ENCODE data around the gene CORIN. TPM values are rescaled to one million over a fixed set of nuclear protein-coding genes. Genes with fewer than 3 reads are reported as not detected.

Gene CORIN
- polyA plus RNA-seq, 1 donor from 2014 or later, result 0.25 TPM

GRCh38 chr4:47721485-47721884, 116.4 kb downstream of the CORIN start:
- no peak overlapping the region for H3K4me2 ChIP-seq (ENCODE audit: low read length)
- TF ChIP-seq REST (IDR thresholded peaks at IDR 0.05; ENCODE audit: borderline replicate concordance) (no peak), EZH2 (IDR thresholded peaks at IDR 0.05; ENCODE audit: borderline replicate concordance, insufficient read depth, low read length, poor library complexity, severe bottlenecking) (no peak), EP300 (conservative IDR thresholded peaks at IDR 0.05; ENCODE audit: poor library complexity, severe bottlenecking) (no peak), RAD21 (conservative IDR thresholded peaks at IDR 0.05) (no peak), MXI1 (conservative IDR thresholded peaks at IDR 0.05; ENCODE audit: poor library complexity, severe bottlenecking) (no peak), POLR2AphosphoS5 (IDR thresholded peaks at IDR 0.05) (no peak)

GRCh38 chr4:47720787-47721186, 117.1 kb downstream of the CORIN start:
- no peak overlapping the region for H3K4me3 ChIP-seq (ENCODE audit: low read length)
- H3K27ac ChIP-seq (ENCODE audit: low read length), result no peak overlapping the region
- H3F3A ChIP-seq (ENCODE audit: insufficient read depth, low read length, poor library complexity, severe bottlenecking), result no peaks in the 10 kb centered on the region
- no peaks in the 10 kb centered on the region for H3K9me3 ChIP-seq (ENCODE audit: low read length)
- no peaks in the 10 kb centered on the region for H3K9me2 ChIP-seq (ENCODE audit: insufficient read depth, low read length)
- H3K27me3 ChIP-seq (ENCODE audit: insufficient read depth, low read depth, low read length), result no peaks in the 10 kb centered on the region
- H2AFZ ChIP-seq (ENCODE audit: low read depth, low read length), result no peak overlapping the region
- no peak overlapping the region for H3K4me2 ChIP-seq (ENCODE audit: low read length)
- H3K9ac ChIP-seq (ENCODE audit: low read length), result no peak overlapping the region
- no peak for TF ChIP-seq RAD21 (conservative IDR thresholded peaks at IDR 0.05)
- no peak for TF ChIP-seq EP300 (conservative IDR thresholded peaks at IDR 0.05; ENCODE audit: poor library complexity, severe bottlenecking)
- TF ChIP-seq REST (IDR thresholded peaks at IDR 0.05; ENCODE audit: borderline replicate concordance), result no peak
- no peak for TF ChIP-seq EZH2 (IDR thresholded peaks at IDR 0.05; ENCODE audit: borderline replicate concordance, insufficient read depth, low read length, poor library complexity, severe bottlenecking)
- no peak for TF ChIP-seq MXI1 (conservative IDR thresholded peaks at IDR 0.05; ENCODE audit: poor library complexity, severe bottlenecking)
- no peak for TF ChIP-seq TAF1 (IDR thresholded peaks at IDR 0.05; ENCODE audit: low read depth)
- no peak for TF ChIP-seq POLR2AphosphoS5 (IDR thresholded peaks at IDR 0.05)
- no peak for TF ChIP-seq SMC3 (conservative IDR thresholded peaks at IDR 0.05; ENCODE audit: poor library complexity)
- TF ChIP-seq CTCF (IDR thresholded peaks at IDR 0.05; ENCODE audit: poor library complexity, severe bottlenecking), result no peak
- H3K79me2 ChIP-seq (replicated peaks; ENCODE audit: insufficient read depth, low read length), result no peaks in the 10 kb centered on the region
- H4K20me1 ChIP-seq (ENCODE audit: insufficient read depth), result no peaks in the 10 kb centered on the region
- no peaks in the 10 kb centered on the region for H3K36me3 ChIP-seq (ENCODE audit: insufficient read depth, low read length)

More at GRCh38 chr4:47721485-47721884, 116.4 kb downstream of the CORIN start:
- Histone ChIP-seq H3K27me3 (ENCODE audit: insufficient read depth, low read depth, low read length) (no peaks in the 10 kb centered on the region), H4K20me1 (ENCODE audit: insufficient read depth) (no peaks in the 10 kb centered on the region), H3K9me2 (ENCODE audit: insufficient read depth, low read length) (no peaks in the 10 kb centered on the region), H3K4me3 (ENCODE audit: low read length) (no peak overlapping the region), H3K36me3 (ENCODE audit: insufficient read depth, low read length) (no peaks in the 10 kb centered on the region), H3K9ac (ENCODE audit: low read length) (no peak overlapping the region), H3F3A (ENCODE audit: insufficient read depth, low read length, poor library complexity, severe bottlenecking) (no peaks in the 10 kb centered on the region), H2AFZ (ENCODE audit: low read depth, low read length) (no peak overlapping the region), H3K79me2 (replicated peaks; ENCODE audit: insufficient read depth, low read length) (no peaks in the 10 kb centered on the region), H3K27ac (ENCODE audit: low read length) (no peak overlapping the region), H3K9me3 (ENCODE audit: low read length) (no peaks in the 10 kb centered on the region)
